Measurements from ENCODE around the gene TAF6. TPM values are rescaled to one million over a fixed set of nuclear protein-coding genes. Genes with fewer than 3 reads are reported as not detected.

Gene TAF6
- total and polyA plus RNA-seq, 2 experiments from 2014 or later, result 56.3 to 141 TPM

- no peak for DNase-seq (ENCODE audit: low spot score)
- Histone ChIP-seq H3K4me2 (no peak overlapping the region), H2AFZ (no peak overlapping the region), H3F3A (replicated peaks; ENCODE audit: low read depth) (peaks cover 95% of the 10 kb centered on the region), H3K27me3 (ENCODE audit: insufficient read depth) (no peaks in the 10 kb centered on the region), H3K9me2 (ENCODE audit: insufficient read depth) (no peaks in the 10 kb centered on the region), H3K4me1 (ENCODE audit: insufficient read depth) (peaks cover 8% of the 10 kb centered on the region), H3K4me3 (no peak overlapping the region), H3K36me3 (ENCODE audit: insufficient read depth) (peaks cover 80% of the 10 kb centered on the region), H4K20me1 (replicated peaks; ENCODE audit: insufficient read depth) (peaks cover 64% of the 10 kb centered on the region), H3K27ac (ENCODE audit: low read depth) (peak overlapping the region; percentile 40), H3K79me2 (replicated peaks; ENCODE audit: insufficient read depth) (peaks cover 44% of the 10 kb centered on the region)
- Mint-ChIP-seq H3K36me3 (ENCODE audit: low read depth) (peaks cover 100% of the 10 kb centered on the region), H3K4me1 (peaks cover 41% of the 10 kb centered on the region), H3K27me3 (ENCODE audit: insufficient read depth, low read depth, poor library complexity) (peaks cover 59% of the 10 kb centered on the region), H3K27ac (peak overlapping the region; percentile 92), H3K4me3 (no peak overlapping the region), H3K9me3 (peaks cover 5% of the 10 kb centered on the region; the same call in 2 of the 3 replicates)
- no peak for ATAC-seq
- TF ChIP-seq ZNF331 (CRISPR knock-in tag; IDR thresholded peaks at IDR 0.05; ENCODE audit: low read depth) (no peak), POLR2AphosphoS5 (IDR thresholded peaks at IDR 0.05; ENCODE audit: low read depth) (peak; percentile 34; the same call in 1 of the 2 replicates), NANOG (IDR thresholded peaks at IDR 0.05; ENCODE audit: borderline replicate concordance) (no peak), CTCF (conservative IDR thresholded peaks at IDR 0.05; ENCODE audit: low read depth in 2 of 2) (no peak)
These were observed 23.9 kb downstream of the TAF6 start for GRCh38 chr7:100095289-100095688.

- peak overlapping the region; percentile 42; the same call in 1 of the 2 replicates for H3K27ac Mint-ChIP-seq
- DNase-seq (ENCODE audit: low spot score) (no peak), ATAC-seq (no peak)
- H3K9me3 Mint-ChIP-seq, result peaks cover 5% of the 10 kb centered on the region; the same call in 2 of the 3 replicates
- Histone ChIP-seq H2AFZ (no peak overlapping the region), H3K27ac (ENCODE audit: low read depth) (peak overlapping the region; percentile 40), H4K20me1 (replicated peaks; ENCODE audit: insufficient read depth) (peaks cover 54% of the 10 kb centered on the region), H3K27me3 (ENCODE audit: insufficient read depth) (no peaks in the 10 kb centered on the region), H3K4me3 (no peak overlapping the region), H3K4me2 (no peak overlapping the region), H3K9me2 (ENCODE audit: insufficient read depth) (no peaks in the 10 kb centered on the region), H3F3A (replicated peaks; ENCODE audit: low read depth) (peaks cover 93% of the 10 kb centered on the region), H3K4me1 (ENCODE audit: insufficient read depth) (peaks cover 6% of the 10 kb centered on the region), H3K36me3 (ENCODE audit: insufficient read depth) (peaks cover 69% of the 10 kb centered on the region), H3K79me2 (replicated peaks; ENCODE audit: insufficient read depth) (peaks cover 39% of the 10 kb centered on the region)
- H3K27me3 Mint-ChIP-seq (ENCODE audit: insufficient read depth, low read depth, poor library complexity), result peaks cover 48% of the 10 kb centered on the region
- H3K4me3 Mint-ChIP-seq, result no peak overlapping the region; the same call in 2 of the 3 replicates
- TF ChIP-seq STAT1 (IDR thresholded peaks at IDR 0.05; ENCODE audit: unreplicated experiment) (no peak), POLR2AphosphoS5 (IDR thresholded peaks at IDR 0.05; ENCODE audit: low read depth) (peak; percentile 64)
- peaks cover 38% of the 10 kb centered on the region for H3K4me1 Mint-ChIP-seq
- H3K36me3 Mint-ChIP-seq (ENCODE audit: low read depth), result peaks cover 89% of the 10 kb centered on the region
These were observed 25.2 kb downstream of the TAF6 start for GRCh38 chr7:100093925-100094486.

- peaks cover 88% of the 10 kb centered on the region for H3F3A ChIP-seq (replicated peaks; ENCODE audit: low read depth)
- peak overlapping the region; percentile 1; the same call in 1 of the 2 replicates for H3K27ac ChIP-seq (ENCODE audit: low read depth)
- peaks cover 84% of the 10 kb centered on the region for H3K36me3 Mint-ChIP-seq (ENCODE audit: low read depth)
- no peak overlapping the region for H3K4me3 ChIP-seq
- no peaks in the 10 kb centered on the region for H3K27me3 ChIP-seq (ENCODE audit: insufficient read depth)
- H3K4me1 Mint-ChIP-seq, result peaks cover 33% of the 10 kb centered on the region
- peaks cover 5% of the 10 kb centered on the region; the same call in 2 of the 3 replicates for H3K9me3 Mint-ChIP-seq
- H3K79me2 ChIP-seq (replicated peaks; ENCODE audit: insufficient read depth), result peaks cover 34% of the 10 kb centered on the region
- no peaks in the 10 kb centered on the region for H3K9me2 ChIP-seq (ENCODE audit: insufficient read depth)
- peaks cover 51% of the 10 kb centered on the region for H4K20me1 ChIP-seq (replicated peaks; ENCODE audit: insufficient read depth)
- ATAC-seq (no peak; the same call in 2 of the 3 replicates), DNase-seq (ENCODE audit: low spot score) (no peak)
- peaks cover 6% of the 10 kb centered on the region for H3K4me1 ChIP-seq (ENCODE audit: insufficient read depth)
- no peak overlapping the region; the same call in 2 of the 3 replicates for H3K4me3 Mint-ChIP-seq
- H3K36me3 ChIP-seq (ENCODE audit: insufficient read depth), result peaks cover 64% of the 10 kb centered on the region
- no peak overlapping the region for H3K4me2 ChIP-seq
- no peak overlapping the region for H2AFZ ChIP-seq
- H3K27me3 Mint-ChIP-seq (ENCODE audit: insufficient read depth, low read depth, poor library complexity), result peaks cover 43% of the 10 kb centered on the region
- peak overlapping the region; percentile 42; the same call in 1 of the 2 replicates for H3K27ac Mint-ChIP-seq
- TF ChIP-seq EZH2 (IDR thresholded peaks at IDR 0.05; ENCODE audit: low read depth, unreplicated experiment) (no peak), POLR2AphosphoS5 (IDR thresholded peaks at IDR 0.05; ENCODE audit: low read depth) (no peak), JUNB (IDR thresholded peaks at IDR 0.05; ENCODE audit: unreplicated experiment) (no peak), STAT1 (IDR thresholded peaks at IDR 0.05; ENCODE audit: unreplicated experiment) (no peak), CREB1 (CRISPR knock-in tag; IDR thresholded peaks at IDR 0.05; ENCODE audit: low read depth) (no peak), ETS1 (IDR thresholded peaks at IDR 0.05) (no peak), ZNF331 (CRISPR knock-in tag; IDR thresholded peaks at IDR 0.05; ENCODE audit: low read depth) (no peak), CTCF (conservative IDR thresholded peaks at IDR 0.05; ENCODE audit: low read depth in 2 of 2) (no peak), ZNF114 (CRISPR knock-in tag; IDR thresholded peaks at IDR 0.05) (no peak), NANOG (IDR thresholded peaks at IDR 0.05; ENCODE audit: borderline replicate concordance) (no peak)
These were observed 25.7 kb downstream of the TAF6 start for GRCh38 chr7:100093498-100093897.
